GM23338 (cell line): ENCODE measurements around the gene TCEA2. TPM values are rescaled to one million over a fixed set of nuclear protein-coding genes. Genes with fewer than 3 reads are reported as not detected.

ENCODE experiments used
- ATAC-seq: fragments of 200-7000 bp; cut with Tn5 transposase; 3 replicates; pipeline ENCODE4 v1.9.1; 2020
- DNase-seq: peaks from one replicate; pipeline ENCODE4 v3.0.0-alpha.2; 2015; ENCODE audit warnings: low spot score
- H2AFZ ChIP-seq: fragments of 200-600 bp; sonication (generic); 2 replicates; pipeline ENCODE4 v1.8.0; 2016; ENCODE audit warnings: antibody characterized with exemption, mild to moderate bottlenecking, moderate library complexity
- H3F3A ChIP-seq: fragments of 200-600 bp; sonication (generic); replicated peaks from 2 replicates; pipeline ENCODE4 v1.8.0; 2017; ENCODE audit warnings: antibody characterized with exemption, mixed run types, low read depth
- H3K27ac ChIP-seq: fragments of 200-600 bp; sonication (generic); 2 replicates; pipeline ENCODE4 v1.6.1; 2016; ENCODE audit warnings: low read depth
- H3K27me3 ChIP-seq: fragments of 200-600 bp; sonication (generic); 2 replicates; pipeline ENCODE4 v1.8.0; 2016; ENCODE audit warnings: mild to moderate bottlenecking, mixed run types, moderate library complexity; ENCODE audit not compliant: insufficient read depth
- H3K36me3 ChIP-seq: fragments of 200-600 bp; sonication (generic); 2 replicates; pipeline ENCODE4 v1.8.0; 2016; ENCODE audit warnings: mild to moderate bottlenecking; ENCODE audit not compliant: insufficient read depth
- H3K4me1 ChIP-seq: fragments of 200-600 bp; sonication (generic); 2 replicates; pipeline ENCODE4 v1.8.0; 2016; ENCODE audit warnings: mild to moderate bottlenecking, moderate library complexity; ENCODE audit not compliant: insufficient read depth
- H3K4me2 ChIP-seq: fragments of 200-600 bp; sonication (generic); 2 replicates; pipeline ENCODE4 v1.7.1; 2017; ENCODE audit warnings: mixed run types
- H3K4me3 ChIP-seq: fragments of 200-600 bp; sonication (generic); 2 replicates; pipeline ENCODE4 v1.6.1; 2016; ENCODE audit warnings: mixed run types
- H3K79me2 ChIP-seq: fragments of 200-600 bp; sonication (generic); replicated peaks from 2 replicates; pipeline ENCODE4 v1.8.0; 2017; ENCODE audit warnings: mild to moderate bottlenecking; ENCODE audit not compliant: insufficient read depth
- H3K9me2 ChIP-seq: fragments of 200-600 bp; sonication (generic); 2 replicates; pipeline ENCODE4 v1.8.0; 2017; ENCODE audit not compliant: insufficient read depth
- H4K20me1 ChIP-seq: fragments of 200-600 bp; sonication (generic); replicated peaks from 2 replicates; pipeline ENCODE4 v1.8.0; 2017; ENCODE audit warnings: mild to moderate bottlenecking; ENCODE audit not compliant: insufficient read depth
- H3K27ac Mint-ChIP-seq: 2 replicates; pipeline ENCODE4 v1.8.0; 2020; ENCODE audit warnings: inconsistent platforms, mild to moderate bottlenecking, moderate library complexity, mixed read lengths
- H3K27me3 Mint-ChIP-seq: 3 replicates; pipeline ENCODE4 v1.8.0; 2022; ENCODE audit warnings: low read depth, mild to moderate bottlenecking, moderate library complexity, mixed read lengths, inconsistent platforms; ENCODE audit not compliant: insufficient read depth, poor library complexity
- H3K36me3 Mint-ChIP-seq: 3 replicates; pipeline ENCODE4 v1.8.0; 2021; ENCODE audit warnings: low read depth, mild to moderate bottlenecking, inconsistent platforms, moderate library complexity, mixed read lengths
- H3K4me1 Mint-ChIP-seq: 3 replicates; pipeline ENCODE4 v1.8.0; 2020; ENCODE audit warnings: mild to moderate bottlenecking, inconsistent platforms, mixed read lengths
- H3K4me3 Mint-ChIP-seq: 3 replicates; pipeline ENCODE4 v1.8.0; 2021; ENCODE audit warnings: moderate library complexity, mild to moderate bottlenecking, inconsistent platforms, mixed read lengths
- H3K9me3 Mint-ChIP-seq: 3 replicates; pipeline ENCODE4 v1.8.0; 2020; ENCODE audit warnings: moderate library complexity, mild to moderate bottlenecking, inconsistent platforms, mixed read lengths
- CREB1 ChIP-seq: fragments of 250-450 bp; sonication (Bioruptor Pico); IDR thresholded peaks from 2 replicates; pipeline ENCODE4 v1.5.0; 2020; ENCODE audit warnings: low read depth, mild to moderate bottlenecking, moderate library complexity
- CTCF ChIP-seq, 2 experiments: fragments of 200-600 bp in 1 of 2; sonication (generic) in 1 of 2; conservative IDR thresholded peaks; 2 replicates each; pipeline versions ENCODE4 v1.5.1 to v1.6.1; 2016 to 2017; ENCODE audit warnings: antibody characterized with exemption in 2 of 2, low read depth in 2 of 2, mild to moderate bottlenecking in 2 of 2, moderate library complexity in 1 of 2
- ETS1 ChIP-seq: IDR thresholded peaks from 2 replicates; pipeline ENCODE4 v1.6.1; 2016; ENCODE audit warnings: antibody characterized with exemption
- EZH2 ChIP-seq: fragments of 200-600 bp; sonication (generic); IDR thresholded peaks from one replicate; pipeline ENCODE4 v1.8.0; 2017; ENCODE audit warnings: antibody characterized with exemption, mild to moderate bottlenecking, low read depth; ENCODE audit not compliant: unreplicated experiment
- EZH2phosphoT487 ChIP-seq: fragments of 200-600 bp; sonication (generic); IDR thresholded peaks from one replicate; pipeline ENCODE4 v1.8.1; 2018; ENCODE audit warnings: antibody characterized with exemption; ENCODE audit not compliant: unreplicated experiment
- JUNB ChIP-seq: IDR thresholded peaks from one replicate; pipeline ENCODE4 v1.6.1; 2016; ENCODE audit warnings: antibody characterized with exemption; ENCODE audit not compliant: unreplicated experiment
- NANOG ChIP-seq: IDR thresholded peaks from 2 replicates; pipeline ENCODE4 v1.6.1; 2016; ENCODE audit warnings: antibody characterized with exemption, borderline replicate concordance
- STAT1 ChIP-seq: IDR thresholded peaks from one replicate; pipeline ENCODE4 v1.6.1; 2016; ENCODE audit warnings: antibody characterized with exemption; ENCODE audit not compliant: unreplicated experiment
- ZNF114 ChIP-seq: fragments of 250-450 bp; sonication (Bioruptor Pico); IDR thresholded peaks from 2 replicates; pipeline ENCODE4 v1.5.0; 2020; ENCODE audit warnings: mild to moderate bottlenecking, moderate library complexity
- ZNF331 ChIP-seq: fragments of 250-450 bp; sonication (Bioruptor Pico); IDR thresholded peaks from 2 replicates; pipeline ENCODE4 v1.5.0; 2020; ENCODE audit warnings: low read depth, mild to moderate bottlenecking, moderate library complexity
- polyA plus RNA-seq: library from polyadenylated mRNA; unstranded; fragments of >200 nt; fragmentation: Nextera tagmentation; extraction: Ambion mirVana; gene quantifications from 2 replicates; pipeline ENCODE4 v1.2.1, GENCODE V29; 2016
- total RNA-seq: library from RNA; depleted of rRNA; stranded (reverse); fragments of >200 nt; shearing (Covaris generic); gene quantifications from 2 replicates; pipeline ENCODE4 v1.2.3, GENCODE V29; 2014

Gene TCEA2
- total and polyA plus RNA-seq, 2 experiments from 2014 or later, result 21.0 to 54.4 TPM

- Histone ChIP-seq H3K4me1 (no peaks in the 10 kb centered on the region), H3F3A (no peaks in the 10 kb centered on the region), H4K20me1 (no peaks in the 10 kb centered on the region), H3K27me3 (no peaks in the 10 kb centered on the region), H3K4me2 (no peak overlapping the region), H3K27ac (no peak overlapping the region), H3K4me3 (no peak overlapping the region), H2AFZ (peak overlapping the region; percentile 74), H3K36me3 (no peaks in the 10 kb centered on the region), H3K79me2 (no peaks in the 10 kb centered on the region), H3K9me2 (no peaks in the 10 kb centered on the region)
- TF ChIP-seq CREB1 (no peak), EZH2 (no peak), ZNF114 (CRISPR knock-in tag) (no peak)
- Mint-ChIP-seq H3K36me3 (peaks cover 1% of the 10 kb centered on the region; the same call in 2 of the 3 replicates), H3K27me3 (peaks cover 12% of the 10 kb centered on the region), H3K27ac (no peak overlapping the region), H3K4me1 (peaks cover 7% of the 10 kb centered on the region), H3K4me3 (no peak overlapping the region; the same call in 2 of the 3 replicates), H3K9me3 (peaks cover 1% of the 10 kb centered on the region)
- ATAC-seq, result peak; percentile 79
- peak; percentile 60 for DNase-seq
Measured at GRCh38 chr20:64091770-64092169, 28.8 kb downstream of the TCEA2 start.

GRCh38 chr20:64092258-64093012, 29.4 kb downstream of the TCEA2 start:
- TF ChIP-seq ZNF114 (CRISPR knock-in tag) (no peak), ZNF331 (no peak), CTCF (conservative IDR thresholded peaks at IDR 0.05; ENCODE audit: low read depth in 2 of 2) (no peak), EZH2 (no peak)
- Histone ChIP-seq H3K4me1 (no peaks in the 10 kb centered on the region), H3K27ac (no peak overlapping the region), H3K4me3 (no peak overlapping the region), H2AFZ (peak overlapping the region; percentile 74; the same call in 1 of the 2 replicates), H3K4me2 (no peak overlapping the region), H3K36me3 (no peaks in the 10 kb centered on the region), H4K20me1 (no peaks in the 10 kb centered on the region), H3F3A (no peaks in the 10 kb centered on the region), H3K27me3 (no peaks in the 10 kb centered on the region), H3K9me2 (no peaks in the 10 kb centered on the region), H3K79me2 (no peaks in the 10 kb centered on the region)
- Mint-ChIP-seq H3K27ac (no peak overlapping the region; the same call in 1 of the 2 replicates), H3K9me3 (peaks cover 4% of the 10 kb centered on the region), H3K4me3 (no peak overlapping the region), H3K4me1 (peaks cover 7% of the 10 kb centered on the region), H3K27me3 (peaks cover 12% of the 10 kb centered on the region), H3K36me3 (peaks cover 4% of the 10 kb centered on the region; the same call in 2 of the 3 replicates)
- no peak for DNase-seq
- peak; percentile 48 for ATAC-seq

- H2AFZ ChIP-seq, result no peak overlapping the region
- H3F3A ChIP-seq, result no peaks in the 10 kb centered on the region
- Mint-ChIP-seq H3K4me1 (peaks cover 7% of the 10 kb centered on the region), H3K27ac (no peak overlapping the region), H3K36me3 (peaks cover 4% of the 10 kb centered on the region; the same call in 2 of the 3 replicates), H3K27me3 (peaks cover 13% of the 10 kb centered on the region), H3K4me3 (no peak overlapping the region), H3K9me3 (peaks cover 4% of the 10 kb centered on the region)
- no peak overlapping the region for H3K4me2 ChIP-seq
- no peaks in the 10 kb centered on the region for H3K79me2 ChIP-seq
- ATAC-seq (peak; percentile 46), DNase-seq (no peak)
- no peaks in the 10 kb centered on the region for H3K27me3 ChIP-seq
- no peak for TF ChIP-seq NANOG
- no peak for TF ChIP-seq JUNB
- TF ChIP-seq ZNF114 (CRISPR knock-in tag), result no peak
- TF ChIP-seq CREB1, result no peak
- no peak for TF ChIP-seq ETS1
- no peak for TF ChIP-seq STAT1
- TF ChIP-seq ZNF331, result no peak
- TF ChIP-seq EZH2phosphoT487, result no peak
- no peaks in the 10 kb centered on the region for H3K36me3 ChIP-seq
- H3K27ac ChIP-seq, result no peak overlapping the region
- H4K20me1 ChIP-seq, result no peaks in the 10 kb centered on the region
- no peaks in the 10 kb centered on the region for H3K9me2 ChIP-seq
- H3K4me1 ChIP-seq, result no peaks in the 10 kb centered on the region
- no peak overlapping the region for H3K4me3 ChIP-seq
Measured at GRCh38 chr20:64093013-64093503, 30.1 kb downstream of the TCEA2 start.
